ENCODE data around the gene CBX8.
"Not testable (repeated sequence)": the region's sequence is repeated elsewhere in the genome, so short reads cannot be mapped to it uniquely, and the experiment has no call there.

CBX8 gene

DNA sequence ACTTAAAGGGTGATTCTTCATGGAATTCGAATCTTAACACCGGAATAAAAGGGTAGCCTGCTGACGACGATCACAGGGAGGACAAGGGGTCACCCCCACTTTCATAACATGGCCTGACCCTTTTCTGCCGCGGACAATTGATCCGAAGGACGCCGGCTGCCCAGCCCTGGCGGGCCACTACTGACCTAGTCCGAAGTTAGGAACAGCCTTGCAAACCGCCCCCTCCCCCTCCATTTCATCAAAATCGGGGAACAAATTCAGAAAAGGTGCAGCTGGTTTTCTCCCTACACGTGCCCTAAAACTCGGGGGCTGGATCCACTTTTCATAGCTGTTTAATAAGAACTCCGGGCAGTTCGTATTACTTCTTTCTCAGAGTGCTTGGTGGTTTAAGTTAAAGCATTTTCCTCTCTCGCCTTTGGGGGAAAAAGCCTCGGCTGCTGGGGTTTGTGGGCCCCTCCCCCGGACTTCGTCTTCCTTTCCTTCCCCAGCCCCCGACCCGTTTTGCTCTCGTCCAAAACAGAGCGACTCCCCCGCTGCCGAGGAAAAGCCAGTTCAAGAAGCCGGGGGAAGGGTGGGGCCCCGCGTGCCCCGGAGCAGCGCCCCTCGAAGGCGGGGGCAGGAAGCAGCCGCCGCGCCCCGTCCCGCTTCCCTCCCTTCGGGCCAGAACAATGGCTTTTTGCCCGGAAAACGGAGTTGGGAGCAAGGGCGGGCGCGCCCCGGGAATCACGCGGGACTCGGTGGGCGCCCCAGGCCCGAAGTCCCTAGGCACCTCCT is 19.6 kb downstream of the CBX8 start:
- peak; percentile 25 for DNase-seq

DNA sequence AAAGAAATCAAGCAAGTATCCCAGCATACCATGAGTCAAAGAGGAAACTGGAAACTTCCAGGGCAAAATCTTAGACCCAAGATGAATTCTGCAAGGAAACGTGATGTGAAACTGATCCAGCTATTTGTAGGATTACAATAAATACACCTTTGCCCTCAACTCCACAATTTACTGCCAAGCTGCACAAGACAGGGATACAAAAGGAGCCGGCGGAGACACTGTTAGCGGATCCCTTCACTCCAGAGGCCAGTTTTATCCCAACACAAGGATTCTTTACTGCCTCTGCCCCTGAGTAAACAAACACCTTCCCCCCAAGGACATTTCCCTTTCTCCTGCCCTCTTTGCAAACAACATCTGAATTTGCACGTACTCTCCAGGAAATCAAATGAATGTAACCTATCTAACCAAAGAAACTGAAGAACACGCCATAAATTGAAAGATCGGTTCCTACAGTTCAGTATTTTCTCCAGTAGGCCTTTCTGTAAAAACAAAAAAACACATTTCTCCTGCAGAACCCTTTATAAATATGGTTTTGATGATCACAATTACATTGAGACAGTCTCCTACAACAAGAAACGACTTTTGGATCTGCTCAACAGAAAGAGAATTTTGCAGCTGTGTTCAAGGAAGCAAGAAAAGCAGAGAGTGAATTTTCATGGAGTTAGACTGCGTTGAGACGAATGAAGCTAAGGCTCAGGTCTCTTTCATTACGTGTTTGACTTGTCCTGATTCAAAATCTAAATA is 20.3 kb downstream of the CBX8 start:
- no peak for DNase-seq

DNA sequence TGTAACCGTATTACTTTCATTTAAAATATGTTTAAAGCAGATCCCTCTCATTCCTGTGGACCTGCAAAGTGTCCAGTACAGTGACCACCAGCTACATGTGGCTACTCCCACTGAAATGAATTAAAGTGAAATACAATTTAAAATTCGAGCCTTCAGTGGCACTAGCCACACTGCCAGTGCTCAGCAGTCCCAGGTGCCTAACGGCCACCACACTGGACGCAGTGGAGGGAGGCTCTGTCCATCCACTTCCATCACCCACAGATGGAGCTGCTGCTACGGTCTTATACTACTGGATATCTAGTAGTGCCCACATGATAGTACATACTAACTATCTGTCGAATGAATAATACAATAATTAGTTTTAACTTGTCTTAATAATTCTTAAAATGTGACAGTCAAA is 21.2 kb downstream of the CBX8 start:
- no peak for DNase-seq

DNA sequence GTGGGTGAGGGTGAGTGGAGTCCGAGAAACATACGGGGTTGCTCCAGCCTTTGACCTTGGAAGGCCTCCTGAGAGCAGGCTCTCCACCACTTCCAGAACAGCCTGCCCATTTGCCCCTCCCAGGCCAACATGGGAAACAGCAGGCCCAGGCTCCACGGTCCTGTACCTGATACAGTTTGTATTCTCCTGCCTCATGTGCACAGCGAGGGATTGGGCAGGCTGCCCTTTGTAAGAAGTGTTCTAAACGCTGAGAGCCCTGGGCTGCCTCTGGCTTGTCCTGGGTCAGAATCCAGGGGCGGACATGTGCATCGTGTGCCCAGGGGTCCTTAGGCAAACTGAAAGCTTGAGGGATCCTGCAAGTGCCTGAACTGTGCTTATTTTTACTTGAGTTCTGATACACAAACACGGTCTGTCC is 22.3 kb downstream of the CBX8 start:
- DNase-seq: no peak

DNA sequence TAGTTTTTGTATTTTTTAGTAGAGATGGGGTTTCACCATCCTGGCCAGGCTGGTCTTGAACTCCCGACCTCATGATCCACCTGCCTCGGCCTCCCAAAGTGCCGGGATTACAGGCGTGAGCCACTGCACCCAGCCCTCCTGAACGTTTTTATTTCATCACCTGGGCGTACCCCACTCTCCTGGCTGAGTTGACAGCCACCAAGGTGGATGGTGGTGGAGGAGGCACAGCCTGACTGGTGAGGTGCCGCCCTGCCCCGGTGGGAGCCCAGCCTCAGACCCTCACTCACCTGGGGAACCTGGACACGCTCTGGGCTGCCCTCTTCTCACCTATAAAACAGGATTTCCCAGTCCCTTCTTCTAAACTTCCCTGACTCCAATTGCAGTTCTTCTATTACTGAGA is 24.2 kb downstream of the CBX8 start:
- DNase-seq: not testable (repeated sequence)

DNA sequence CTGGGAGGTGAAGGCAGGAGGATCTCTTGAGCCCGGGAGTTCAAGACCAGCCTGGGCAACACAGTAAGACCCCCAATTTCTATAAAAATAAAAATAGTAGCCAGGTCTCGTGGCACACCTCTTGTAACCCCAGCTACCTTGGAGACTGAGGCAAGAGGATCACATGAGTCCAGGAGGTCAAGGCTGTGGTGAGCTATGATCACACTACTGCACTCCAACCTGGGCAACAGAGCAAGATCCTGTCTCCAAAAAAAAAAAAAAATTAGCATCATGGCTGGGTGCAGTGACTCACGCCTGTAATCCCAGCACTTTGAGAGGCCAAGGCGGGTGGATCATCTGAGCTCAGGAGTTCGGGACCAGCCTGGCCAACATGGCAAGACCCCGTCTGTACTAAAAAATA is 25.6 kb downstream of the CBX8 start:
- no peak for DNase-seq

DNA sequence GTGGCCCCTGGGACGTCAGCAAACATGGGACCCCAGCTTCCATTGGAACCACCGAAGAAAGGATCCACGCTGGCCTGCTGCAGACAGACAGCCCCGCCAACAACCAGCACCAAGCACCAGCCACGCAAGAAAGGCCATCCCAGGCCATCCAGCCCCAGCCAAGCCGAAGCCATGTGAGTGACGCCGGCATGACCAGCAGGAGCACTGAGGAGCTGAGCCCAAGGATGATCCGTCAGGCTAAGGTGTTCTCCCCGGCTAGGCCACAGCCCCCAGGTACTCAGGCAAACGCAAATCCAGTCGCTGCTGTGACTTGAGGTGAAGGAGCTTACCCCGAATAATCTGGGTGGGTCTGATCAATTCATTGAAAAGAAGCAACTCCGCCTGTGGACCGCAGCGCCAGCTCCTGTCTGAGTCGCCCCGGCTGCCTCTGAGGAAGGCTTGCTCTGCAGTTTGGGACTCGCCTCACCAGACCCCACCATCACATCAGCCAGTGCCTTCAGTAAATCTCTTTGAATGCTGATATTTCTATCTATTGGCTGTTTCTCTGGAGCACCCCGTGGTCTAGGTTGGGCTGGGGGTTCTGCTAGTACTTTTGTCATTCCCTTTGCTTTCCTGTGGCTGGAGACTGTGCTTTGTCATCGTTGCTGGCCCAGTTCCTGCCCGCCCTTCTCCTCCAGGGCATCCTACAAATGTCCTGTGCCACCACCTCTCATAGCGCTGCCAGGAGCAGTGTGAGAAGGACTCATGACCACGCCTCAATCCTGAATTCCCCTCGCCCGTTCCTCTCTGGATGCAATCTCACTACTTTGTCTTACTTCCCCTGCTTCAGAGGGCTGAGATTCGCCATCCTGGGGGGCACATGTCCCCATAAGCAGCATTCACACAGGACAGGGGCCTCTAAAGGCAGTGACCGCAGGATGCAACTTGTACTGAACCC is 27.0 kb downstream of the CBX8 start:
- DNase-seq: no peak

DNA sequence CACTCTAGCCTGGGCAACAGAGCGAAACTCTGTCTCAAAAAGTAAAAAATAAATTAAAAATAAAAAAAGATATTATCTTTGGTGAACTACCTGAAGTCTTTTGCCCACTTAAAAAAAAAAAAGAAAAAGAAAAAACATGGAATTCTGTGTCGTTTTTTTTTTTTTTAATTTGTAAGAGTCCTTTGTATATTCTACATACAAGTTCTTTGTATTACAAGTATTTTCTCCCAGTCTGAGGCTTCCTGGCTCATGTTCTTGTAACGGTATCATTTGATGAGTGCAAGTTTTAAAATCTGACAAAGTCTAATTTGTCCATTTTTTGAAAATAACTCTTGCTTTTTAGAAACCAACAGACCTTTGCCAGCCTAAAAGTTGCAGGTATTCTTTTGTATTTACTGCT is 31.2 kb downstream of the CBX8 start:
- DNase-seq: no peak

DNA sequence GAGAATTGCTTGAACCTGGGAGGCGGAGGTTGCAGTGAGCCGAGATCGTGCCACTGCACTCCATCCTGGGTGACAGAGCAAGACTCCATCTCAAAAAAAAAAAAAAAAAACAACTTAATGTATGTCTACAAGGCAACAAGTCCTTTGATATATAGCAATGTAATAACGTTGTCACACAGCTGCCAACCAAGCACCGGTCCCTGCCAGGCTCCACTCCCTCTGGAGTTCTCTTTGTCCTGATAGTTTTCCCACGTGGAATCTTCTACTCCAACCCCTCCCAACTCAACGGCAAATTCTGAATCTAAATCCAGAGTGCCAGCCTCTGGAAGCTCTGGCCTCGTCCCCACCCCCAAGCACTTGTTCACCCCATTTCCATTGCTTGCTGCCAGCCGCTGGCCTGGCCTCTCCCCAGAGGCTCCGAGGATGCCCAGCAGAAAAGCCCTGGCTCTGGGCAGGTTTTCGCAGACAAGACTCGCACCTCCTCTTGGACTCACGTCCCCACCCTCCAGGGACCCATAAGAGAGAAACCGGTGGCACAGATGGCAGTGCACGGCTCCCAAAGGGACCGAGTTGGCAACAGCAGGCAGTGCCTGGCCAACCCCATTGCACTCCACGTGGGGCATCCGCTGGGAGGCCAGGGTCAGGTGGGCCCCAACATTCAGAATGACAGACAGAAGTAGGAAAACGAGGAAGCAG is 34.8 kb downstream of the CBX8 start:
- no peak for DNase-seq

DNA sequence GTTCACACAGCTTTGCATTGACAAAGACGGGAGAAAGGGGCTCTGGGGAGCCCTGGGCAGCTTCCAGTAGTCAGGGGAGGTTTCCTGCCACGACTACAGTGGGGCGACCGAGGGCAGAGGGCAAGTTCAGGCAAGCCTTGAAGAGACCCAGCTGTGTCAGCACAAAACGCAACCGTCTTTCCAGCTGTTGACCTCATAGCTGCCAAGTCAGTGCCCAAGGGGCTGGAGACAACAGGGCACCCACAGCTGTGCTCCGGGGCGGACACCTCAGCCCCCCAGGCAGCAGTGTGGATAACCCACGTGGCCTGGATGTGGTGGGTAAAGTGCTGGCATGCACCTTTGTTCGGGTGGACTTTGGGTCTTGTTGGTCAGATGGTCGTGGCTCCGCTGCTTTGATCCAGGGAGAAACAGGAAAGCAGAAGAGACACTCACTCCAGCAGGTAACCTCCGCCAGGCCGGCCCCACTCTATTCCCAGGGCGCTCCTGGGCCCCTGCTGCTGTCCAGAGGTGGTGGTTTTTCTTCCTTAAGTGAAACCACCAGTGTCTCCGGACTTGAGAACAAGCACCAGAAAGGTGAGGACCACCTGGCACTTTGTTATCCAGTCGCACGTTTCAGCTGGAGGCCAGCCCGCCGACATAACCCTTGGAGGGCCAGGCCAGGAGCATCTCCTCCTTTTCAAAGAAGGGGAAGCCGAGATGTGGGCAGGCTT is 36.5 kb downstream of the CBX8 start:
- no peak for DNase-seq

DNA sequence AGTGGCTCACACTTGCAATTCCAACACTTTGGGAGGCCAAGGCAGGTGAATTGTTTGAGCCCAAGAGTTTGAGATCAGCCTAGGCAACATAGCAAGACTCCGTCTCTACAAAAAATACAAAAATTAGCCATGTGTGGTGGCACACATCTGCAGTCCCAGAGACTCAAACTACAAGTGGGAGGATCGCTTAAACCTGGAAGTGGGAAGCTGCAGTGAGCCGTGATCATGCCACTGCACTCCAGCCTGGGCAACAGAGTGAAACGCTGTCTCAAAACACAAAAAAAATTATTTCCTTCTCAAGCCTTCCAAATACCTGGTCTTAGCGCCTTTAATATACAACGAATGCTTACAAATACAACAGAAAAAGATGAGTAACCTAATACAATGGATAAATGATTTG is 38.6 kb downstream of the CBX8 start:
- DNase-seq: no peak

DNA sequence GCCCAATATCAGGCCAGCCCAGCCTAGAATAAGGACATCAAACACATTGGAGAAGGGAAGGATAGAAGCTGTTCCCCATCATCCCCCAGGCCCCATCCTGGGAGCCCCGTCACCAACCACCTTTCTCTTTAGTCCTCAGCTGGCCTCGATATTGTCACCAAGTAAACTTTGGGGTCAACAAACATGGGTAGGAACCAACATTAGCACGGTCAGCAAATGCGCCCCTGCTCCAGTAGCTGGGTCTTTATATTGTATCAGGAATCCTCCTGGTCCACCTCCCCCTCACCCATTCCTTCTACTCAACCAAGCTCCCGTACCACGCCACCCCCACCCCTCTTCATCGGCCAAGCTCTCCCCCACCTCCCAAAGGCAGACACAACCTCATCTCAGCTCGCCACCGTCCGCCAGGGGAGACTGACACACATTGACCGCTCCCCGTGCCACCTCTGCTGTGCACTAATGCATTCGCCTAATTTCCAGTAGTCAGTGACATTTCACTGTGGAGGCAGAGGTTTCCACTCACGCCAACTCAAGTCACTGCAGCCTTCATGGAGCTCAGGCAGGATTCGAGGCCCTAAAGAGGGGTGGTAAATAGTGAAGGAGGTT is 39.6 kb downstream of the CBX8 start:
- no peak for DNase-seq

DNA sequence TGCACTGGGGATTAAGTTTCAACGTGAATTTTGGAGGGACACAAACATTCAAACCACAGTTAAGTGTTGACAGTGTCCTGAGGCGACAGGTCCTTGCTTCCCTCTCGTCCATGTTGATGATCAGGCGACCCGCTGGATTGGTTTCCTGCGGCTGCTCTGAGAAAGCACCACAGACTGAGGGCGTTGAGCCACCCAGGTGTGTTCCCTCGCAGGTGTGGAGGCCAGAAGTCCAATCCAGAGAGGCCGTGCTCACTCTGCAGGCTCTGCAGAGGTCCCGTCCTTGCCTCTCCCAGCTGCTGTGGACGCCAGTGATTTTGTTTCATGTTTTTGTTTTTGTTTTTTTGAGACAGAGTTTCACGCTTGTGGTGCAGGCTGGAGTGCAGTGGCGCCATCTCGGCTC is 41.3 kb downstream of the CBX8 start:
- DNase-seq: no peak

DNA sequence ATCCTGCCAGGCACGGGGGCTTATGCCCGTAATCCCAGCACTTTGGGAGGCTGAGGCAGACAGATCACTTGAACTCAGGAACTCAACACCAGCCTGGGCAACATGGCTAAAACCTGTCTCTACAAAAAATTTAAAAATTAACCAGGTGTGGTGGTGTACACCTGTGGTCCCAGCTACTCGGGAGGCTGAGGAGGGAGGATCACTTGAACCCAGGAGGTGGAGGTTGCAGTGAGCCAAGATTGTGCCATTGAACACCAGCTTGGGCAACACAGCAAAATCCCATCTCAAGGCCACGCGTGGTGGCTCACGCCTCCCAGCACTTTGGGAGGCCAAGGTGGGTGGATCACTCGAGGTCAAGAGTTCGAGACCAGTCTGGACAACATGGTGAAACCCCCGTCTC is 42.0 kb downstream of the CBX8 start:
- not testable (repeated sequence) for DNase-seq

DNA sequence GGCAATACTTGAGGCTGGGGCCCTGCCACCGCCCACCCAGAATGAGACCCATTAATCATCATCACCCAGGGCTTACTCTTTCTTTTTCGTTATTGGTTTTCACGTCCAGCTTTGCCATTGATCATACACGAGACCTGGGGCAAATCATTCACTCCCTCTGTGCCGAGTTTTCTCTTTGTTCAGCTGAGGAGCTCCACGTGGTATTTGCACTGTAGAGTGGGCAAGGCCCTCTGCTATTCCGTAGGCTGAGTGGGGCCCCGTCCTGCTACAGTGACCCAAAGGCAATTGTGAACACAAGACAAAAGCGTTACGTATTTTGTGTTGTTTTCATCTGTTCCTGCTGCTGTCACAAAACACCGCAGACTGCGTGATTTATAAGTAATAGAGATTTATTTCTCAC is 42.5 kb downstream of the CBX8 start:
- DNase-seq: no peak

DNA sequence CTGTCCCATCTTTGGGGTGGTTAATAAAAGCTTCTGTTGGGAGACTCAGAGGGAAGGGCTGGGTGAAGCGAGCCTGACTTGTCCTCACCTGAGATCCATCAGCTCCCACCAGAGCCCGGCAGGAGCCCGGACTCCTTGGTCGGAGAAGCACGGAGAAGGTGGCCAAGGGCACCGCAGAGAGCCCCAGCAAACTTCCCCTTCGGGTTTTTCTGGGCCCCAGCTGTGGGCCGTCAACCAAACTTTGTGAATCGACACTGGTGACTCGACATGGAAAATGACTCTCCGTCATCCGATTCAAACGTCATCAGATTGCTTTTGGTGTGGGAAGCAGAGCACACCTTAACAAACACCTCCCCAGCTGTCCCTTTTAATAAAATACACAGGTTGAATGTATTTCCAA is 44.7 kb downstream of the CBX8 start:
- DNase-seq: no peak

DNA sequence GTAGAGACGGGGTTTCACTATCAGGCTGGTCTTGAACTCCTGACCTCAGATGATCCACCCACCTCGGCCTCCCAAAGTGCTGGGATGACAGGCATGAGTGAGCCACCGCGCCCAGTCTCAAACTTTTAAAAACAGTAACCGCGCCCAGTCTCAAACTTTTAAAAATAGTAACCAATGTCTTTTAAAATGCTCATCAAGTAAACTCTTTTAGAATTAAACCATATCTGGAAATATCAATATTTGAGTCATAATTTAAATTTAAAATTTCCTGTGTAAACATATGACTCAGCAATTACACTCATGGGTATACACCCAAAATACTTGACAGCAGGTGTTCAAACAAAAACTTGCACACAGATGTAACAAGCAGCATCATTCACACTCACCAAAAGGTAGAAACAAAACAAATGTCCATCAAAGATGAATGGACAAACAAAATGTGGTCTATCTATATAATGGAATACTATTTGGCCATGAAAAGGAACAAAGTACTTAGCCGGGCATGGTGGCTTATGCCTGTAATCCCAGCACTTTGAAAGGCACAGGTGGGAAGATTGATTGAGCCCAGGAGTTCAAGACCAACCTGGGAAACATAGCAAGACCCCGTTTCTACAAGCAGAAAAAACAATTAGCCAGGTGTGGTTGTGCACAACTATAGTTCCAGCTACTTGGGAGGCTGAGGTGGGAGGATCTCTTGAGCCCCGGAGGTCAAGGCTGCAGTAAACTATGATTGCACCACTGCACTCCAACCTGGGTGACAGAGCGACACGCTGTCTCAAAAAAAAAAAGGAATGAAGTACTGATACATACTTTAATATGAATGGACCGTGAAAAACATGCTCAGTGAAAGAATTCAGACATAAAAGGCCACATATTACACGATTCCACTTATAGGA is 46.0 kb downstream of the CBX8 start:
- no peak for DNase-seq

DNA sequence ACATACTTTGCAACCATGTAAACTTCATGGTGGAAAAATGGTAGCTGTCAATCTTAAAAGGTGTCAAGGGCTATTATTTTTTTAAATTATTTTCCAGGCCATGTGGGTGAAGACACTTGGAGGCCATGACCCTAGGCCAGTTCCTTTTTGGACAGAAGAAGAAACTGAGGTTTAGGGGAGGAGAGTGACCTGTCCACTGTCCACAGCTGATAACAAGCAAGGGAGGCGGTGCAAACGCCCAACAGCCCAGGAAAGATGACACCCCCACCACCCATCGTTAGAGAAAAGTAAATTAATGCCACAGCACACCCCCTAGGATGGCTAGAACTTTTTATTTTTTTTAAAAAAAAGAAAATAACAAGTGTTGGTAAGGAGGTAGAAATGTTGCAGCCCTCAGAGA is 46.9 kb downstream of the CBX8 start:
- DNase-seq: no peak

DNA sequence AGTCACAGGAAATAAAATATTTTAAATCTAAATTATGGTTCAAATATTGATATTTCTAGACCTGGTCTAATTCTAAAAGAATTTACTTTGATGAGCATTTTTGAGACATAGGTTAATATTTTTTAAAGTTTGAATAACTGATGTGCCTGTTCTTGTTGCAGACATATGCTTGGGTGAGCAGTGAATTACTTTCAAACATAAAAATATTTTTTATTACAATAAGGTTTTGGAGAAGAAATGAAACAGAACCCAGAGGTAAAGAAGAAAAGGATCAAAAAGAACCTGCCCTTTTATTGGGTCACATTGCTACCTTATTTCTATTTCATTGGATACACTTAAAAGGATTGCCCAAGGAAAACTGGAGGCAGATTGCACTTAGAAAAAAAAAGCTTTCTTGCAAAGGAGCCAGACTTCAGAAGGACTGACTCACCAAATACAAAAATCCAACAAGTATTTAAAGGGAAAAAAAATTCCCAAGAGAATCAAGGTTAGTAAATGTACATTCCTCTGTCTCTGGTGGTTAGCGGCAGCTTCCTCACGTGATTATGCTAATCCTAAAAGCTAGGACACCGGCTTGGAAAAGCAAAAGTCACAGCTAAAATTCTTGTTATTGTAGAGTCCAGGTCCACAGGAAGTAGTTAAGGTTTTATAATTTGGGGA is 47.6 kb downstream of the CBX8 start:
- DNase-seq: no peak
